H7 (cell line): ENCODE results near the gene KLF13. TPM values are rescaled to one million over a fixed set of nuclear protein-coding genes. Genes with fewer than 3 reads are reported as not detected.

Experiments
- DNase-seq: peaks from one replicate; pipeline ENCODE4 v3.0.0; 2012
- H3K27me3 ChIP-seq: 2 replicates; pipeline ENCODE4 v1.6.0; 2011; ENCODE audit warnings: mild to moderate bottlenecking, low read length; ENCODE audit not compliant: control insufficient read depth, insufficient read depth
- H3K36me3 ChIP-seq: replicated peaks from 2 replicates; pipeline ENCODE4 v1.5.1; 2011; ENCODE audit warnings: low read length; ENCODE audit not compliant: control insufficient read depth, insufficient read depth
- H3K4me3 ChIP-seq: 2 replicates; pipeline ENCODE4 v1.5.1; 2011; ENCODE audit warnings: low read depth, mild to moderate bottlenecking, control low read depth, low read length, moderate library complexity; ENCODE audit not compliant: insufficient read depth
- total RNA-seq: library from RNA; depleted of rRNA; stranded (reverse); fragments of >200 nt; shearing (Covaris generic); gene quantifications from 2 replicates; pipeline ENCODE4 v1.2.3, GENCODE V29; 2014

Gene KLF13
- total RNA-seq, 1 experiment from 2014 or later = 29.5 TPM

DNA sequence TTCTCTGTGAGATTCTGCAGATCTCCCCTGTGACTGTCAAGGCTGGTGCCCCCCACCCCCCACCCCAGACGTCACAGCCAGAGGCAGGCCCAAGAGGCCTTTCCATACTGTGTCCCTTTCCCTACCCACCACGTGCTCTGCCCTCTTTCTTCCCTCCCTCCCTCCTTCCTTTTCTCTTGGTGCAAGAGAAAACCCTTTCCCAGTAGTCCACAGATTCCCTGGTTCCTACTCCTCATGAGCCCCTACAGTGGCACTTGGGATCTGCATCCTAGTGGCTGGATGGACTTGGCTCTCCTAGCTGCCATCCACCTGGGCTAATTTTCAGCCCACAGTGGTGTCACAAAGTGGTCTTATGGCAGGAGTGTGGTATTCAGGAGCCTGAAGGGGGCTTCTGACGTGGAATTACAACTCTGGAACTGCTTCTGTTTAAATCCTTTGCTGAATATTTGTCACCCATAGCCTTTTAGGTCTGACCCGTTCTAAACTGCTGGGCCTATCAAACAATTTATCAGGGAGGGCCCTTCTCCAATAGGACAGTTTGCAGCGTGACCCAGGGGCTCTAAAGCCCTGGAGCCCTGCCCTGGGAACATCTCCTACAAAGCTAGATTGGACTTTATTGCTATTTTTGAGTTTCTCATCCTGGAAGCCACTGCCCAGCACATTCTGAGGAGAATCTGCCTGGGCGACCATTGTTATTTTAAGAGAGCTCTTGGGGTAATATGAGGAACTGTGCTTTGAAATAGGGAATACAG lies 35.3 kb downstream of the KLF13 start:
- H3K4me3 ChIP-seq = no peak overlapping the region
- no peaks in the 10 kb centered on the region for H3K27me3 ChIP-seq
- peak; percentile 73 for DNase-seq
- no peaks in the 10 kb centered on the region; the same call in 1 of the 2 replicates for H3K36me3 ChIP-seq

DNA sequence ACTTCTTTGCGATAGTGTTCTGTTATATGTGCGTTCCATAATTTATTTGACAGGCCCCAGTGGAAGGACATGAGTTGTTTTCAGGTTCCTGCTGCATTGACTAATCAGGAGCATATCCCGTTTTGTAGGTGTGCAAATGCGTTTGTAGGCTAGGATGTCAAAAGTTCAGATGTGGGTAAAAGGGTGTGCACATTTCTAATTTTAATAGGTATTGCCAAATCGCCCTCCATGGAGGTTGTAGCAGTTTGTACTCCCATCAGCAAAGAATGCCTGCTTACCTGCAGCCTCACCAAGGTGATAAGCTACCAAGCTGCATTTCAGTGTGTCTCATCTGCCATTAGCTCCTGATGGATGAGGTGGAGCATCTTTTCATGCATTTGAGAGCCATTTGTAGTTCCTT lies 36.3 kb downstream of the KLF13 start:
- no peak for DNase-seq

DNA sequence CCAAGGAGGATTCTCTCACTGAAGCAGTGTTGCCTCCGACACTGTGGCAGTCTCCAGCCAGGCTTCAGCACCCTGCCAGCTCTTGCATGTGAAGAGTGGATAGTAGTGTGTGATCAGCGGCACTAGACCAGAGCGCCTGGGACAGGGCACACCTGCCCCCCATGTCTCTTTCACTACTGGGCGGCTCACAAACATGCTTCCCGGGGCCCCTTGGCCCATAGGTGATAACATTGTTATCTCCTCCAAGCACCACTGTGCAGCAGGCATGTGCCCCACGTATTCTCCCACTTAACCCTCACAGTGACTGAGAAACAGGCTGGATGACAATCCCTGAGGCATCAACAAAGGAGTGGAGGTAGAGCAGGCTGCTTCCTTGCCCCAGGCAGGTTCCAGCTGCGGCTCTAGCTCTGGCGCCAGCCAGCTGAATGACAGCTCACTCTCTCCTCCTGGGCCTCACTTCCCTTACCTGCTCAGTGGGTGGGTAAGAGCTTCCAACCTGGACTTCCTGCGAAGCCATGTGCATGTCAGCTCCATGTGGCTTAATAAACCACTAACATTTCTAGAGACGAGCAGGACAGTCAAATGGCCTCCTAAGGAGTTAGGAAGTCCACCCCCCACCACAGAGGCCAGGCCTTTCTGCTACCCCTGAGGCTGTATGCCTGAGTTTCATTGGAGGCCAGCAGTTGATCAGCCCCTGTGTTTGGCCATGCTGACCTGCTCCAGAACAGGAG lies 37.8 kb downstream of the KLF13 start:
- Histone ChIP-seq H3K36me3 (no peaks in the 10 kb centered on the region), H3K27me3 (no peaks in the 10 kb centered on the region), H3K4me3 (no peak overlapping the region)
- DNase-seq = no peak

More for the DNA sequence above, 36.3 kb downstream of the KLF13 start:
- Histone ChIP-seq H3K4me3 (no peak overlapping the region), H3K36me3 (no peaks in the 10 kb centered on the region; the same call in 1 of the 2 replicates), H3K27me3 (no peaks in the 10 kb centered on the region)

DNA sequence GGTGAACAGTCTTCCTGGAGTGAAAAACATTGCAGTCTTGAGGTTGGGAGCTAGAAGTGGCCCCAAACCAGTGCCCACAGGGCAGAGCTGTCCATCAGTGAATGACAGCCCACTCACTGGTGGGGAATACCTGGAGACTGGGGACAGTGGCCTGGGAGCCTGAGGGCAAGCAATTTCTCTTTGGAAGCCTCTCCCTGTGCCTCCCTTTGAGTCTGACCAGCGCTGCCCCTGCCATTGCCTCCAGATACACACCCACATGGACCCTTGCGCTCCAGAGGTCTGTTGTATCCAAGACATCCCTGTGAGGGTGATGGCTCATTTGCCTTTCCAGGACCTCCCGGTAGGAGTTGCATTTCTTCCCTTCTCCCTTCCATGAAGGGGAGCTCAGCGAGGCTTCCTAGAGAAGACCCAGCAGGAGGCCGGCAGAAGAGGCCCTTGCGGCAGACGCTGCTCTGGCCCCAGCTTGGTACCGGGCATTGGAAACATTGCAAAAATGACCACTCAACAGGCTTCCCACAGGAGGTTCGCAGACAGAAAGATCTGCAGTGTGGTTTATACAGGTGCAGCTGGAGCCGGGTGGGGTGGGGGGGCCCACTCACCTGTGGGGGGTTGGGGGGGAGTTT lies 38.5 kb downstream of the KLF13 start:
- Histone ChIP-seq H3K27me3 (no peaks in the 10 kb centered on the region), H3K36me3 (no peaks in the 10 kb centered on the region), H3K4me3 (no peak overlapping the region)
- DNase-seq = no peak

DNA sequence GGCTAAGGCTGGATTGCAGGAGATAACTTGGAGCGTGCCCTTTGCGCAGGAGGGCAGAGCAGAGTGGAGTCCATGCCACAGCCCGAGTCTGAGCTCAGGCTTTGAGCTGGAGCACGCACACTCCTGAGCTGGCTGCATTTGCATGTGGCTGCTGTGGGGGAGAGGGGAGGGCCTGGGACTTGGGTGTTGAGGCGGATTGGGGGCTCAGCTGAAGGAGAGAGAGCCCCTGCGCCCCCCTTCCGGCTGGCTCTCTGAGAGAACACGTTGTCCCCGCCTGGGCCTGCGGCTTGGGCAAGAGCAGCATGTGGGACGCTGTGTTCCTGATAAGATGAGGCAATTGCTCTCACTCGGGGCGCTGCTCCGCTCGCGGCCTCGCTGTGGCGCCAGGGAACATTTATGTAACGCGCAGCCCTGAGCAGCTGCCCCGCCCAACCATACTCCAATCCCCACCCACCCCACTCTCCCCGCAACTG lies 39.1 kb downstream of the KLF13 start:
- peak; percentile 92 for DNase-seq
- Histone ChIP-seq H3K4me3 (no peak overlapping the region), H3K36me3 (no peaks in the 10 kb centered on the region), H3K27me3 (no peaks in the 10 kb centered on the region)

DNA sequence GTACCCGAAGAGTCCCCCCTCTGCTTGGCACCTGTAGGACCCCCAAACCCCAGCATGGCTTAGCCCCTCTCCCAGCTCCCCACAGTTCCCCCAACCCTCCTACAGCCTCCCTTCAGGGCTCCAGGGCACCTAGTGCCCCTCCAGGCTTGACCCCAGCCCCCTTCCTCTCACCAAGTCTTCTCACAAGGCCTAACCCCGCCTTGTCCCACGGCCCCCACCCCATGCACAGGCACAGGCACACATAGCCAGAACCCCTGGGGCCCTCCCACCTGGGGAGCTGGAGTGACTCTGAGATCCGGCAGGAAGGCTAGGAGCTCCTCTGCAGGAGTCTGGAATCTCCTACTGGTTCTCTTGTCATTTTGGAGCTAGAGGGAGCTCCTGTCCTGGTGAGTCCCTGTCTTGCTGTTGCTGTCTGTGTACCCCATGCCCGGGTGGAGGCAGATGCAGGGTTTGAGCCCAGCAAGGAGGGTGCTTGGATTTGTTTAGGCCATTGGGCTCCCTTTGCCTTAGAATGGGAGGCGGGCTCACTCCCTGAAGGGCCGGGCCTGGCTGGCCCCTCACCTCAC lies 39.6 kb downstream of the KLF13 start:
- Histone ChIP-seq H3K27me3 (no peaks in the 10 kb centered on the region), H3K4me3 (no peak overlapping the region), H3K36me3 (no peaks in the 10 kb centered on the region)
- peak; percentile 77 for DNase-seq

DNA sequence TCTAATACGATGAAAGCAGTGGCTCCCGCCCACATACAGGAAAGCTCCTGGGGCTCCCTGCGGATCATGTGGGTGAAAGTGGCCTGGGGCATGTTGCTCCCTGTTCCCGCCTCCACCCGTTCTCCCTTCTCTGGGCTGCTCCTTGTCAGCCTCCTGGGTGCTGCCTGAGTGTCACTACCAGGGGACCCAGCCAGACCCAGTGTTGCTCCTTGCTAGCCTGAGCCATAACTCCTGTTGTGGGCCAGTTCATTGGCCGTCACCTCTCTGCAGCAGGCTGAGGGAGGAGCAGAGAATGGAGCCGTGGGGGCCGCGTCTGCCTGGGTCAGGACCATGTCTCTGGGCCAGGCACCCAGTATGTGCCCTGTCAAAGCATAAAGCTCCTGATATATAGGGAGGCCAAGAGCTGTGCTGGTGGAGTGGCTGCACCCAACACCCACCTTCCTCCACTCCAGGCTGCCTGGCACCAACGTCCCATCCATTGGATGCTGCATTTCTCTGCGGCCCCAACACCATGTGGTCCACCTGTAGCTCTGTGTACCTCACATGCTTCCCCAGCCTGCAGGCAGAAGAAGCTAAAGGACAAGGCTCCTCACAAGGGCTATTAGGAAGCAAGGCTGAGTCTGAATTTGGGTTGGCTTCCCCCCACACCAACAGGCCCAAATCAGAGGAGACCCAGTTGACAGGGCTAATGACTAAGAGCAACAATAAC lies 40.5 kb downstream of the KLF13 start:
- no peak overlapping the region for H3K4me3 ChIP-seq
- no peak for DNase-seq
- no peaks in the 10 kb centered on the region for H3K36me3 ChIP-seq
- no peaks in the 10 kb centered on the region for H3K27me3 ChIP-seq

DNA sequence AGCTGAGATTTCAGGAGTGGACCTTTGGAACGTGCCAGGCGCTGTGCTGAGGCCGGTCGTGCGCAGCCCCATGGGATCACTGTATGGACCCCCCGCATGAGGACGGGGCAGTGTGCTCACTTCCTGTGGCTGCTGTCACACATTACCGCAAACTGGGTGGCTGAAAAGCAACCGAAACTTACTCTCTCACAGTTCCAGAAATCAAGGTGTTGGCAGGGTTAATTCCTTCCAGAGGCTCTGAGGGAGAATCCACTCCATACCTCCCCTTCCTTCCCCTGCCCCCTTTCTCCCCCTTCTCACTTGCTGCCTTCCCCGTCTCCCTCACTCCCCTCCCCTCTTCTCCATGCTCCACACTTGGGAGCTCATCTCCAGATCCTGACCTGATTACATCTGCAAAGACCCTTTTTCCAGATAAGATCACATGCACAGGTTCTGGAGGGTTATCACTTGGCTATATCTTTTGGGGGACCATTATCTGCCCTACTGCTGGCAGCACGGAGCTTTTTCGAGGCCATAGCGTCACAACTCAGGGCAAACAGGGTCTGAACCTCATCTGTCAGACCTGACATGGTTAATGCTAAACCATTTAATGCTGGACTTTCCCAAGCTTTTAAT lies 41.2 kb downstream of the KLF13 start:
- no peak for DNase-seq
- H3K36me3 ChIP-seq = no peaks in the 10 kb centered on the region; the same call in none of the 2 replicates
- no peaks in the 10 kb centered on the region for H3K27me3 ChIP-seq
- H3K4me3 ChIP-seq = no peak overlapping the region

DNA sequence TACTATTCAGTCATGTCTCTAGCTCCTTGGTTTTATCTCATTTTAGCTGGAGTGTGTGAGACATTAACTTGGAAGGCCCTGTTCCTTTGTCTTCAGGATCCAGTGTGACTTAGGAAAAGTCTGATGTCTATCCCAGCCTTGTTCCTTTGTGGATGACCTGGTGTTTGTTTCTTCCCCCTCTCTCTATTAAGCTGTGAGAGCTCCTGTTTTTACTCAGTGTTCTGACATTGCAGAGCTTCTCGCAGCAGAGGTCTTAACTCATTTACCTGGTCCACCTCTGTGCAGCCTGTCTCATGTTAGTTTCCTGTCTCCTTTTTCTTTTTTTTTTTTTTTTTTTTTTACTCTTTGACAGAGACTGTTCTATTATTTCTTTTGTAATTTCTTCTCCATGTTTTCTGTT lies 43.1 kb downstream of the KLF13 start:
- DNase-seq = no peak
- Histone ChIP-seq H3K27me3 (no peaks in the 10 kb centered on the region), H3K4me3 (no peak overlapping the region), H3K36me3 (no peaks in the 10 kb centered on the region; the same call in none of the 2 replicates)

DNA sequence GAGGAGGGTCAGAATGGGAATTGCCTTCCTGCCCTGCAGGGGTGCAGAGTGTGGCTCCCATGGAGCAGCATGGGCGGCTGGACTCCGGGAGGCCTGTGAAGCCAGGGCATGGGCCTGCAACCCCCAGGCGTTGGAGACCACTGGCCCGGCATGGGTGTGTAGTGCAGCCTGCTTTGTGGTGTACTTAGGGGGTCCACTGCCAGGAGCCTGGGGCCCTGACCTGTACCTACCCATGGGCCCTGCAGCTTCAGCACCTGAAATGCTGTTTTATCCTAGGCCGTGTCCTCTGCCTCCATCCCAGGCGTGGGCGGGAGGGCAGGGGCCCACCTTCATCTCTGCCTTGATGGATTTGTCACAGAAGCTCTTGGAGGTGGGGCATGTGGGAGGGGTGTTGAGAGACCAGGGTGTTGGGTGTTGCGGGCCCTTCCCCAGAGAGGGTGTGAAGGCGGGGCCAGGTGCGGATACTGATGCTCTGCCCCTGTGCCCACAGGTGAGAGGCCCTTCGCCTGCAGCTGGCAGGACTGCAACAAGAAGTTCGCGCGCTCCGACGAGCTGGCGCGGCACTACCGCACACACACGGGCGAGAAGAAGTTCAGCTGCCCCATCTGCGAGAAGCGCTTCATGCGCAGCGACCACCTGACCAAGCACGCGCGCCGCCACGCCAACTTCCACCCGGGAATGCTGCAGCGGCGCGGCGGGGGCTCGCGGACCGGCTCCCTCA lies 45.0 kb downstream of the KLF13 start:
- DNase-seq = no peak
- H3K36me3 ChIP-seq = no peaks in the 10 kb centered on the region; the same call in none of the 2 replicates
- no peak overlapping the region for H3K4me3 ChIP-seq
- no peaks in the 10 kb centered on the region for H3K27me3 ChIP-seq

DNA sequence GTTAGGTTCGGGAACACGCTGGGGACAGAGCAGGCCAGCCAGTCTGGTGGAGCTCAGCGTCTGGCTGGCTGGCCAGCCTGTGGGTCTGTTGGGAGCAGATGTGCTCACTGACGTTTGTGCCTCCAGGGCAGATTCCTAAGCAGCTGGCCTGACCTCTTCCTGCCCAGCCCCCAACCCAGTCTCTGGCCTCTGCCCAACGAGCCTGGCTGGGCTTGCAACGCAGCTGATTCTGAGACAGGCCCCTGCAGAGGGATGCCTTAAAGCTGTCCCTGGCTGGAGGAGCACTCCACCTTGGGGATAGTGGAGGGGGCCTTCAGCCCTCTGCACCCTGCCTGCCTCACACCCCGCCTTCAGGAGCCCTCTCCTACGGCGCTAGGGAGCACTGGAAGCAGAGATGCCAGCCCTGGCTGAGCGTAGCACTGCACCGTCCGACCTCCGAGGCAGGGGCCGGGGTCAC lies 46.0 kb downstream of the KLF13 start:
- H3K27me3 ChIP-seq = no peaks in the 10 kb centered on the region
- H3K36me3 ChIP-seq = no peaks in the 10 kb centered on the region; the same call in none of the 2 replicates
- DNase-seq = peak; percentile 88
- no peak overlapping the region for H3K4me3 ChIP-seq

DNA sequence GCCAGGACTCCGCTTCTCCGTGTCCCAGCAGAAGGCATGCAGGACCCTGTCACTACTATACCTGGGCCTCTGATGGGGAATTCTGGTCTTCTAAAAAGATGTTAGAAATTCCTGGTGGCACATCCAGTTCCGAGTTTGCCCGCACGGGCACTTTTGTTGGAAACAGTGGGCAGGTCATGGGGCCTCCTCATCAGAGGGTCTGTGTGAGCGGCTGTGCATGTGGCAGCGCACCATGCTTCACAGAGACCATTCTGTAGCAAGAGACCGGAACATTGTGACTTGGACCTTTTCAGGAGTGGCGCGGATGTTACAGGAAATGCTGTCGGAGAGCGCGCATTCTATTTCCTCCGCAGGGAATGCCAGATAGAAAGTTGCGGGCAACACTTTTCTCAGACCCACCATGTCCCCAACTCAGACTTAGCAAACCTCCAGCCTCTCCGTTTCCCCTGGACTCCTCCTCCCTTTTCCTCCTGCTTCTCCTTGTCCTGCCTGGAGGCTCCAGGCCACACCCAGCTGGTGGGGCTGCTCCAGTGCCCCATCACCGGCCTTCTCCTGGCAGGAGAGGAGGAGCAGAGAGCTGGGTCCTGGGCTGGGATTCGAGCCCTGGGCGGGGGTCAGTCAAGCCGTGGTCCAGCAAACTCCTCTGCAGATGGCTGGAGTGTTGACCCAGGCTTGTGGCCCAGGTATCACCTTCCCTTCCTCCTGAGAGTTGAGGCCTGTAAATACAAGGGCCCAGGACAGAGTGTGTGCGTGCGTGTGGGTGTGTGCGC lies 46.6 kb downstream of the KLF13 start:
- H3K4me3 ChIP-seq = no peak overlapping the region
- peak; percentile 40 for DNase-seq
- H3K27me3 ChIP-seq = no peaks in the 10 kb centered on the region
- no peaks in the 10 kb centered on the region; the same call in none of the 2 replicates for H3K36me3 ChIP-seq
